ENCODE measurements around the gene MARK3. TPM values are rescaled to one million over a fixed set of nuclear protein-coding genes. Genes with fewer than 3 reads are reported as not detected.

MARK3 gene
- total RNA-seq, 1 donor from 2014 or later, result 84.2 TPM

- Mint-ChIP-seq H3K27ac (ENCODE audit: unreplicated experiment) (no peak overlapping the region), H3K4me3 (ENCODE audit: unreplicated experiment) (no peak overlapping the region), H3K36me3 (ENCODE audit: unreplicated experiment) (peaks cover 39% of the 10 kb centered on the region), H3K4me1 (ENCODE audit: unreplicated experiment) (peaks cover 19% of the 10 kb centered on the region), H3K27me3 (ENCODE audit: unreplicated experiment) (no peaks in the 10 kb centered on the region), H3K9me3 (ENCODE audit: unreplicated experiment) (no peaks in the 10 kb centered on the region)
- no peak for DNase-seq (ENCODE audit: extremely low spot score, unreplicated experiment)
- TF ChIP-seq, protein P1, sequence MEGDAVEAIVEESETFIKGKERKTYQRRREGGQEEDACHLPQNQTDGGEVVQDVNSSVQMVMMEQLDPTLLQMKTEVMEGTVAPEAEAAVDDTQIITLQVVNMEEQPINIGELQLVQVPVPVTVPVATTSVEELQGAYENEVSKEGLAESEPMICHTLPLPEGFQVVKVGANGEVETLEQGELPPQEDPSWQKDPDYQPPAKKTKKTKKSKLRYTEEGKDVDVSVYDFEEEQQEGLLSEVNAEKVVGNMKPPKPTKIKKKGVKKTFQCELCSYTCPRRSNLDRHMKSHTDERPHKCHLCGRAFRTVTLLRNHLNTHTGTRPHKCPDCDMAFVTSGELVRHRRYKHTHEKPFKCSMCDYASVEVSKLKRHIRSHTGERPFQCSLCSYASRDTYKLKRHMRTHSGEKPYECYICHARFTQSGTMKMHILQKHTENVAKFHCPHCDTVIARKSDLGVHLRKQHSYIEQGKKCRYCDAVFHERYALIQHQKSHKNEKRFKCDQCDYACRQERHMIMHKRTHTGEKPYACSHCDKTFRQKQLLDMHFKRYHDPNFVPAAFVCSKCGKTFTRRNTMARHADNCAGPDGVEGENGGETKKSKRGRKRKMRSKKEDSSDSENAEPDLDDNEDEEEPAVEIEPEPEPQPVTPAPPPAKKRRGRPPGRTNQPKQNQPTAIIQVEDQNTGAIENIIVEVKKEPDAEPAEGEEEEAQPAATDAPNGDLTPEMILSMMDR (IDR thresholded peaks at IDR 0.05), result no peak
Measured at GRCh38 chr14:103501921-103502669, 116.9 kb downstream of the MARK3 start.

DNA sequence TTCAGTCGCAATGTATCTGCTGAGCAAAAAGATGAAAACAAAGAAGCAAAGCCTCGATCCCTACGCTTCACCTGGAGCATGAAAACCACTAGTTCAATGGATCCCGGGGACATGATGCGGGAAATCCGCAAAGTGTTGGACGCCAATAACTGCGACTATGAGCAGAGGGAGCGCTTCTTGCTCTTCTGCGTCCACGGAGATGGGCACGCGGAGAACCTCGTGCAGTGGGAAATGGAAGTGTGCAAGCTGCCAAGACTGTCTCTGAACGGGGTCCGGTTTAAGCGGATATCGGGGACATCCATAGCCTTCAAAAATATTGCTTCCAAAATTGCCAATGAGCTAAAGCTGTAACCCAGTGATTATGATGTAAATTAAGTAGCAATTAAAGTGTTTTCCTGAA is 117.7 kb downstream of the MARK3 start:
- Mint-ChIP-seq H3K4me3 (ENCODE audit: unreplicated experiment) (no peak overlapping the region), H3K36me3 (ENCODE audit: unreplicated experiment) (peaks cover 35% of the 10 kb centered on the region), H3K27me3 (ENCODE audit: unreplicated experiment) (no peaks in the 10 kb centered on the region), H3K27ac (ENCODE audit: unreplicated experiment) (no peak overlapping the region), H3K9me3 (ENCODE audit: unreplicated experiment) (no peaks in the 10 kb centered on the region), H3K4me1 (ENCODE audit: unreplicated experiment) (peaks cover 19% of the 10 kb centered on the region)
- TF ChIP-seq, protein P1 (IDR thresholded peaks at IDR 0.05), result no peak
- DNase-seq (ENCODE audit: extremely low spot score, unreplicated experiment), result no peak

DNA sequence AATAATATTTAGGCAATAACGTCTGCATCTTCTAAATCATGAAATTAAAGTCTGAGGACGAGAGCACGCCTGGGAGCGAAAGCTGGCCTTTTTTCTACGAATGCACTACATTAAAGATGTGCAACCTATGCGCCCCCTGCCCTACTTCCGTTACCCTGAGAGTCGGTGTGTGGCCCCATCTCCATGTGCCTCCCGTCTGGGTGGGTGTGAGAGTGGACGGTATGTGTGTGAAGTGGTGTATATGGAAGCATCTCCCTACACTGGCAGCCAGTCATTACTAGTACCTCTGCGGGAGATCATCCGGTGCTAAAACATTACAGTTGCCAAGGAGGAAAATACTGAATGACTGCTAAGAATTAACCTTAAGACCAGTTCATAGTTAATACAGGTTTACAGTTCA is 118.1 kb downstream of the MARK3 start:
- Mint-ChIP-seq H3K4me3 (ENCODE audit: unreplicated experiment) (no peak overlapping the region), H3K9me3 (ENCODE audit: unreplicated experiment) (no peaks in the 10 kb centered on the region), H3K4me1 (ENCODE audit: unreplicated experiment) (peaks cover 19% of the 10 kb centered on the region), H3K27ac (ENCODE audit: unreplicated experiment) (no peak overlapping the region), H3K27me3 (ENCODE audit: unreplicated experiment) (no peaks in the 10 kb centered on the region), H3K36me3 (ENCODE audit: unreplicated experiment) (peaks cover 32% of the 10 kb centered on the region)
- no peak for DNase-seq (ENCODE audit: extremely low spot score, unreplicated experiment)
- TF ChIP-seq, protein P1 (IDR thresholded peaks at IDR 0.05), result no peak

DNA sequence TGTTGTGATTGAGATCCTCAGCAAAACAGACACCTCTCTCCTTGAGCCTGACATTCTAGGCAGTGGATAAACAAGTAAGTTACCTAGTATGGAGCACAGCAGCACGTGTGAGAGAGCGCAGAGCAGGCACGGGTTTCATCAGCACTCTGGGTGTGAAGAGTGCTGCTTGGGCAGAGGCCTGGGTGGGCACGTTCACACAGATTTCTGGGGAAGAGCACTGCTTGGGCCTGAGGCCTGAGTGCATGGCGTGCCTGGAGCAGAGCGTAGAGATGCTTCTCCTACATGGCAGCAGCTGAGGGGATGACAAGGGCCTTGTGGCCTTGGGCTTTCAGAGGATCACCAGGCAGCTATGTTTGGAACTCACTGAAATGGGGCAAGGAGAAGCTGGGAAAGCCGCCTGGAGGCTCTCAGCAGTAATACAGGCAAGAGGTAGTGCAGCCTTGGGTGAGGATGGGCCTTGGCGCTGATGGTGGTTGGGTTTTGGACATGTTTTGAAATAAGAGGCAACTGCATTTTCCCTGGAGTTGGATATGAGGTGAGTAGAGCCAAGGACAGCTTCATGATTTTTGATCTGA is 119.9 kb downstream of the MARK3 start:
- no peaks in the 10 kb centered on the region for H3K27me3 Mint-ChIP-seq (ENCODE audit: unreplicated experiment)
- H3K4me3 Mint-ChIP-seq (ENCODE audit: unreplicated experiment), result no peak overlapping the region
- peaks cover 15% of the 10 kb centered on the region for H3K4me1 Mint-ChIP-seq (ENCODE audit: unreplicated experiment)
- H3K36me3 Mint-ChIP-seq (ENCODE audit: unreplicated experiment), result peaks cover 40% of the 10 kb centered on the region
- TF ChIP-seq, protein P1 (IDR thresholded peaks at IDR 0.05), result no peak
- DNase-seq (ENCODE audit: extremely low spot score, unreplicated experiment), result no peak
- H3K27ac Mint-ChIP-seq (ENCODE audit: unreplicated experiment), result no peak overlapping the region
- H3K9me3 Mint-ChIP-seq (ENCODE audit: unreplicated experiment), result no peaks in the 10 kb centered on the region

DNA sequence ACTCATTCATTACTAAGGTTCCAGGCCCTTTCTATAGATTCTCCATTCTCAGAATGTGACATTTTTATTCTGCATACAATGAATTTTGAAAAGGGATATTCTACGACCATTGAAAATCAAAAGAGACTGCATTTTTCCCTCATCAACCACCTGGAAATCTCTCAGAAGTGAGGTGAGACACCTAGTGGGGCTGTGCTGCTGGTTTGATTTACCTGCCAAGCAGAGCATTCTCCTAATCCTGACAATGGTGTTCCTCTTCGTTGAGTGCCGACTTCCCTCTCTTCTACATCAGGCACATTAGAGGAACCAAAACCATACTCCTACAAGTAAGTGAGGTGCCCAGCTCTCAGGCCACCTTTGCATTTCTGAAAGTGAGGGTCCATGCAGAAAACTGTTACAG is 122.5 kb downstream of the MARK3 start:
- no peaks in the 10 kb centered on the region for H3K9me3 Mint-ChIP-seq (ENCODE audit: unreplicated experiment)
- H3K27me3 Mint-ChIP-seq (ENCODE audit: unreplicated experiment), result no peaks in the 10 kb centered on the region
- DNase-seq (ENCODE audit: extremely low spot score, unreplicated experiment), result no peak
- H3K36me3 Mint-ChIP-seq (ENCODE audit: unreplicated experiment), result peaks cover 34% of the 10 kb centered on the region
- H3K4me1 Mint-ChIP-seq (ENCODE audit: unreplicated experiment), result peaks cover 2% of the 10 kb centered on the region
- no peak overlapping the region for H3K27ac Mint-ChIP-seq (ENCODE audit: unreplicated experiment)
- H3K4me3 Mint-ChIP-seq (ENCODE audit: unreplicated experiment), result no peak overlapping the region
- TF ChIP-seq, protein P1 (IDR thresholded peaks at IDR 0.05), result no peak

Measured in osteocyte (in vitro differentiated cells).